Osteoblast (primary cell): ENCODE results near the gene MFSD2A. TPM values are rescaled to one million over a fixed set of nuclear protein-coding genes. Genes with fewer than 3 reads are reported as not detected.

Experiments
- DNase-seq: peaks from one replicate; pipeline ENCODE4 v3.0.0; 2011; ENCODE audit warnings: low spot score, mixed read lengths; ENCODE audit not compliant: insufficient read length; ENCODE audit errors: missing footprints
- H2AFZ ChIP-seq: 2 replicates; pipeline ENCODE4 v1.6.0; 2011; ENCODE audit warnings: mild to moderate bottlenecking, low read length
- H3K27ac ChIP-seq: 2 replicates; pipeline ENCODE4 v1.5.1; 2011; ENCODE audit warnings: mild to moderate bottlenecking, low read depth, low read length, moderate library complexity
- H3K27me3 ChIP-seq: 2 replicates; pipeline ENCODE4 v1.6.0; 2012; ENCODE audit warnings: mild to moderate bottlenecking, control low read depth, inconsistent platforms, low read length, moderate library complexity; ENCODE audit not compliant: insufficient read depth
- H3K36me3 ChIP-seq: 2 replicates; pipeline ENCODE4 v1.5.1; 2011; ENCODE audit warnings: mild to moderate bottlenecking, low read length, control low read depth, moderate library complexity; ENCODE audit not compliant: insufficient read depth
- H3K4me1 ChIP-seq: 2 replicates; pipeline ENCODE4 v1.5.1; 2011; ENCODE audit warnings: mild to moderate bottlenecking, low read length, control low read depth, moderate library complexity; ENCODE audit not compliant: insufficient read depth
- H3K4me2 ChIP-seq: 2 replicates; pipeline ENCODE4 v1.6.0; 2011; ENCODE audit warnings: mild to moderate bottlenecking, low read length; ENCODE audit not compliant: insufficient read depth
- H3K4me3 ChIP-seq: fragments of 200-600 bp; sonication (generic); 3 replicates; pipeline ENCODE4 v1.5.1; 2012; ENCODE audit warnings: mild to moderate bottlenecking, low read length, inconsistent platforms; ENCODE audit not compliant: insufficient read depth
- H3K79me2 ChIP-seq: 2 replicates; pipeline ENCODE4 v1.6.0; 2012; ENCODE audit warnings: mild to moderate bottlenecking, low read length, control low read depth, inconsistent platforms; ENCODE audit not compliant: insufficient read depth
- H3K9me3 ChIP-seq: 2 replicates; pipeline ENCODE4 v1.5.1; 2011; ENCODE audit warnings: low read depth, low read length, control low read depth
- H4K20me1 ChIP-seq: 2 replicates; pipeline ENCODE4 v1.6.0; 2012; ENCODE audit warnings: mild to moderate bottlenecking, low read length, control low read depth; ENCODE audit not compliant: insufficient read depth
- total RNA-seq: library from RNA; depleted of rRNA; stranded (reverse); fragments of >200 nt; gene quantifications from 2 replicates; pipeline ENCODE4 v1.2.3, GENCODE V29; 2012
- TF ChIP-seq, protein P1 (sequence below): IDR thresholded peaks from 2 replicates; pipeline ENCODE4 v1.5.1; 2011; ENCODE audit warnings: mild to moderate bottlenecking, low read depth, low read length, moderate library complexity; ENCODE audit errors: extremely low read depth

Gene MFSD2A
- total RNA-seq, 1 donor = 3.6 TPM

GRCh38 chr1:39988618-39989343 lies 33.8 kb downstream of the MFSD2A start:
- Histone ChIP-seq H3K27ac (no peak overlapping the region), H3K9me3 (no peaks in the 10 kb centered on the region), H3K27me3 (no peaks in the 10 kb centered on the region), H3K4me3 (no peak overlapping the region), H3K4me2 (no peak overlapping the region), H2AFZ (no peak overlapping the region), H3K36me3 (no peaks in the 10 kb centered on the region), H3K4me1 (peaks cover 3% of the 10 kb centered on the region), H4K20me1 (no peaks in the 10 kb centered on the region), H3K79me2 (no peaks in the 10 kb centered on the region)
- TF ChIP-seq, protein P1, sequence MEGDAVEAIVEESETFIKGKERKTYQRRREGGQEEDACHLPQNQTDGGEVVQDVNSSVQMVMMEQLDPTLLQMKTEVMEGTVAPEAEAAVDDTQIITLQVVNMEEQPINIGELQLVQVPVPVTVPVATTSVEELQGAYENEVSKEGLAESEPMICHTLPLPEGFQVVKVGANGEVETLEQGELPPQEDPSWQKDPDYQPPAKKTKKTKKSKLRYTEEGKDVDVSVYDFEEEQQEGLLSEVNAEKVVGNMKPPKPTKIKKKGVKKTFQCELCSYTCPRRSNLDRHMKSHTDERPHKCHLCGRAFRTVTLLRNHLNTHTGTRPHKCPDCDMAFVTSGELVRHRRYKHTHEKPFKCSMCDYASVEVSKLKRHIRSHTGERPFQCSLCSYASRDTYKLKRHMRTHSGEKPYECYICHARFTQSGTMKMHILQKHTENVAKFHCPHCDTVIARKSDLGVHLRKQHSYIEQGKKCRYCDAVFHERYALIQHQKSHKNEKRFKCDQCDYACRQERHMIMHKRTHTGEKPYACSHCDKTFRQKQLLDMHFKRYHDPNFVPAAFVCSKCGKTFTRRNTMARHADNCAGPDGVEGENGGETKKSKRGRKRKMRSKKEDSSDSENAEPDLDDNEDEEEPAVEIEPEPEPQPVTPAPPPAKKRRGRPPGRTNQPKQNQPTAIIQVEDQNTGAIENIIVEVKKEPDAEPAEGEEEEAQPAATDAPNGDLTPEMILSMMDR = no peak
- no peak for DNase-seq

GRCh38 chr1:39990428-39990827 lies 35.5 kb downstream of the MFSD2A start:
- Histone ChIP-seq H3K4me2 (no peak overlapping the region), H2AFZ (no peak overlapping the region), H3K4me3 (no peak overlapping the region), H3K27me3 (no peaks in the 10 kb centered on the region), H3K4me1 (peaks cover 3% of the 10 kb centered on the region), H4K20me1 (no peaks in the 10 kb centered on the region), H3K9me3 (no peaks in the 10 kb centered on the region), H3K27ac (no peak overlapping the region), H3K36me3 (no peaks in the 10 kb centered on the region), H3K79me2 (no peaks in the 10 kb centered on the region)
- DNase-seq = no peak
- TF ChIP-seq, protein P1 = no peak

DNA sequence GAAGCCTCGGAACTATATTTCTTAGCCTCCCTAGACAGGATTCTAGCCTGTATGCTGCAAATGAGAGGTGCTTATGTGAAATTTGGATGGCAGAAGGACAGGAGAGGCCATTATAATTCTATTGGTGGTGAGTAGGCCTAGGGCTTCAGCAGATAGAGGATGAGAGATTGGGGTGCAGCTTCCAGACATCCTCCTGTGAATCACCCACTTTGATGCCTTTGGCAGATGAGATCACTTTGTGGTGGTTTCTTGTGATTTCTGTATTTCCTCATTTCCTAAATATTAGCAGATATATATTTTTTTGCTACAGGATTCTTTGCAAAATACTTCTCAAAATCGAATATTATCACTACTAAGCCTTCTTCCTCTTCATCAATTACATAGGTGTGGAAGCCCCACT lies 37.3 kb downstream of the MFSD2A start:
- H4K20me1 ChIP-seq = no peaks in the 10 kb centered on the region
- no peaks in the 10 kb centered on the region for H3K9me3 ChIP-seq
- peak; percentile 89 for DNase-seq
- H3K36me3 ChIP-seq = no peaks in the 10 kb centered on the region
- H3K4me3 ChIP-seq = no peak overlapping the region
- H3K27me3 ChIP-seq = no peaks in the 10 kb centered on the region
- H3K4me1 ChIP-seq = peaks cover 3% of the 10 kb centered on the region
- TF ChIP-seq, protein P1 = no peak
- no peak overlapping the region for H3K27ac ChIP-seq
- H3K79me2 ChIP-seq = no peaks in the 10 kb centered on the region
- peak overlapping the region; percentile 11 for H2AFZ ChIP-seq
- H3K4me2 ChIP-seq = no peak overlapping the region

DNA sequence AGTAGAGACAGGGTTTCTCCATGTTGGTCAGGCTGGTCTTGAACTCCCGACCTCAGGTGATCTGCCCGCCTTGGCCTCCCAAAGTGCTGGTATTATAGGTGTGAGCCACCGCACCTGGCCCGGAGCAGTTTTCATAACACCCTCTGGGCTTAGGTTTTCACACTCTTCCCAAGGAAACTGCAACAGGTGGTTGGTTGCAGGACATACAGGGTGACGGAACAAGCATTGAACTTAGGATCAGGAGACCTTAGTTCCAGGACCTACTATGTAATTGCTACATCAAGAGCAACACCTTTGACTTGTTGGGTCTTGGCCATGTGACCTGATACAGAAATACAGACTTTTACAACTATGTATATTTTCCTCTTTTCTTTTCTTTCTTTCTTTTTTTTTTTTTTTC lies 37.9 kb downstream of the MFSD2A start:
- H3K36me3 ChIP-seq = no peaks in the 10 kb centered on the region
- H4K20me1 ChIP-seq = no peaks in the 10 kb centered on the region
- TF ChIP-seq, protein P1 = no peak
- no peak overlapping the region for H3K4me3 ChIP-seq
- H3K9me3 ChIP-seq = no peaks in the 10 kb centered on the region
- no peak for DNase-seq
- peaks cover 3% of the 10 kb centered on the region for H3K4me1 ChIP-seq
- H2AFZ ChIP-seq = no peak overlapping the region
- H3K4me2 ChIP-seq = no peak overlapping the region
- no peak overlapping the region for H3K27ac ChIP-seq
- H3K27me3 ChIP-seq = no peaks in the 10 kb centered on the region
- H3K79me2 ChIP-seq = no peaks in the 10 kb centered on the region
